Prostate gland (tissue), 2 donors: ENCODE data around the gene MLPH. TPM values are rescaled to one million over a fixed set of nuclear protein-coding genes. Genes with fewer than 3 reads are reported as not detected.
A peak's percentile ranks its signal among the peaks of the same experiment; 100 is the strongest.

ENCODE experiments used
- DNase-seq: peaks from one replicate; pipeline ENCODE4 v3.0.0-alpha.2; 2019; ENCODE audit warnings: low spot score
- H3K27ac ChIP-seq, 2 donors: fragments of 200-600 bp; sonication (generic); 2 replicates each; pipeline ENCODE4 v1.5.1; 2017 to 2019
- H3K27me3 ChIP-seq: fragments of 200-600 bp; sonication (generic); replicated peaks from 2 replicates; pipeline ENCODE4 v1.5.1; 2019; ENCODE audit not compliant: insufficient read depth
- H3K36me3 ChIP-seq, 2 donors: fragments of 200-600 bp; sonication (generic); 1 replicate in 1 of 2; 2 replicates in 1 of 2; pipeline versions ENCODE4 v1.5.1 to v1.8.1; 2017 to 2019
- H3K4me1 ChIP-seq: fragments of 200-600 bp; sonication (generic); replicated peaks from 2 replicates; pipeline ENCODE4 v1.5.1; 2019
- H3K4me3 ChIP-seq, 2 donors: fragments of 200-600 bp; sonication (generic); 2 replicates each; pipeline ENCODE4 v1.5.1; 2017 to 2019
- H3K9me3 ChIP-seq: fragments of 200-600 bp; sonication (generic); 2 replicates; pipeline ENCODE4 v1.5.1; 2017
- POLR2A ChIP-seq: fragments of 450-650 bp; IDR thresholded peaks from one replicate; pipeline ENCODE4 v1.6.1; 2016; ENCODE audit warnings: antibody characterized with exemption, mild to moderate bottlenecking
- POLR2AphosphoS5 ChIP-seq: sonication (generic); formaldehyde crosslinking; IDR thresholded peaks from one replicate; pipeline ENCODE4 v1.6.1; 2017; ENCODE audit warnings: antibody characterized with exemption
- WGBS: methylation state at CpG from one replicate; pipeline ENCODE4 v1.1.5; 2018; 5-methylcytosine and 5-hydroxymethylcytosine counted together
- intact Hi-C: fragments of 100-400 bp; cut with DNase I; formaldehyde crosslinking; loops from one replicate; pipeline ENCODE4 v1.14.2; 2022
- total RNA-seq, 2 donors: library from RNA; depleted of rRNA; stranded (reverse); fragments of >200 nt; gene quantifications; one replicate each; pipeline ENCODE4 v1.1.0, GENCODE V29; 2016
- TF ChIP-seq, protein P1 (sequence below), 4 experiments: fragments of 200-600 bp in 2 of 4; fragments of 450-650 bp in 2 of 4; sonication (generic) in 2 of 4; IDR thresholded peaks; 1 replicate in 3 of 4; 2 replicates in 1 of 4; pipeline ENCODE4 v1.5.1; 2016 to 2019; ENCODE audit warnings: antibody characterized with exemption in 4 of 4, mild to moderate bottlenecking in 2 of 4, moderate library complexity in 2 of 4

Gene MLPH
- total RNA-seq, 2 donors from 2014 or later = 371 to 393 TPM

- H3K27me3 ChIP-seq = no peaks in the 10 kb centered on the region
- TF ChIP-seq POLR2A (no peak), POLR2AphosphoS5 (no peak)
- TF ChIP-seq, protein P1, sequence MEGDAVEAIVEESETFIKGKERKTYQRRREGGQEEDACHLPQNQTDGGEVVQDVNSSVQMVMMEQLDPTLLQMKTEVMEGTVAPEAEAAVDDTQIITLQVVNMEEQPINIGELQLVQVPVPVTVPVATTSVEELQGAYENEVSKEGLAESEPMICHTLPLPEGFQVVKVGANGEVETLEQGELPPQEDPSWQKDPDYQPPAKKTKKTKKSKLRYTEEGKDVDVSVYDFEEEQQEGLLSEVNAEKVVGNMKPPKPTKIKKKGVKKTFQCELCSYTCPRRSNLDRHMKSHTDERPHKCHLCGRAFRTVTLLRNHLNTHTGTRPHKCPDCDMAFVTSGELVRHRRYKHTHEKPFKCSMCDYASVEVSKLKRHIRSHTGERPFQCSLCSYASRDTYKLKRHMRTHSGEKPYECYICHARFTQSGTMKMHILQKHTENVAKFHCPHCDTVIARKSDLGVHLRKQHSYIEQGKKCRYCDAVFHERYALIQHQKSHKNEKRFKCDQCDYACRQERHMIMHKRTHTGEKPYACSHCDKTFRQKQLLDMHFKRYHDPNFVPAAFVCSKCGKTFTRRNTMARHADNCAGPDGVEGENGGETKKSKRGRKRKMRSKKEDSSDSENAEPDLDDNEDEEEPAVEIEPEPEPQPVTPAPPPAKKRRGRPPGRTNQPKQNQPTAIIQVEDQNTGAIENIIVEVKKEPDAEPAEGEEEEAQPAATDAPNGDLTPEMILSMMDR (IDR thresholded peaks at IDR 0.05) = no peak
- intact Hi-C loops = no loop called here
- no peak for DNase-seq
- no peak overlapping the region for H3K27ac ChIP-seq
- no peaks in the 10 kb centered on the region for H3K9me3 ChIP-seq
- H3K36me3 ChIP-seq = no peaks in the 10 kb centered on the region
- peaks cover 3% of the 10 kb centered on the region for H3K4me1 ChIP-seq
- WGBS = 93% methylated on average over 7 of the region's 7 CpGs
- no peak overlapping the region for H3K4me3 ChIP-seq
Observed at GRCh38 chr2:237448171-237448570, 38.9 kb upstream of the MLPH start.

DNA sequence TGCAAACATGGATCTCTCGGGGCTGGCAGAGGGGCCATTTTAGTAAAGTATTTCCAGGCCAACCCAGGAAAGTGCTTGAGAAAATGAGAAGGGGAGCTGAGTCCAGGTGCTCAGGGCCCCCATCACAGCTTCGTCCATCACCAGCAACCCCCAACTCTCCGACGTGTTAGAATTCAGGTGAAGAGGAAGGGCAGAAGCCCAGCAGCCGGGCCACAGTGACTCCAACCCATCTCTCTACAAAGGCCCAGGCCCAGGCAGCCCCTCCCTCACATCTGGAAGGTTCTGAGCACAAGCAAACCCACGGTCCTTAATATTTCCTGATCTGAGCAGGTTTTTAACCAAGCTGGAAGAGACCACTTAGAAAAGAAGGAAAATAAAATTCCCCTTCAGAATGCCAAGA, 38.4 kb upstream of the MLPH start:
- intact Hi-C loops = no loop called here
- no peaks in the 10 kb centered on the region for H3K27me3 ChIP-seq
- no peak overlapping the region for H3K4me3 ChIP-seq
- TF ChIP-seq POLR2AphosphoS5 (no peak), POLR2A (no peak)
- TF ChIP-seq, protein P1 (IDR thresholded peaks at IDR 0.05) = no peak
- no peaks in the 10 kb centered on the region for H3K36me3 ChIP-seq
- WGBS = 79% methylated on average over 6 of the region's 6 CpGs
- H3K27ac ChIP-seq = peak overlapping the region; percentile 56 to 76
- H3K9me3 ChIP-seq = no peaks in the 10 kb centered on the region
- H3K4me1 ChIP-seq = peaks cover 3% of the 10 kb centered on the region
- DNase-seq = no peak

DNA sequence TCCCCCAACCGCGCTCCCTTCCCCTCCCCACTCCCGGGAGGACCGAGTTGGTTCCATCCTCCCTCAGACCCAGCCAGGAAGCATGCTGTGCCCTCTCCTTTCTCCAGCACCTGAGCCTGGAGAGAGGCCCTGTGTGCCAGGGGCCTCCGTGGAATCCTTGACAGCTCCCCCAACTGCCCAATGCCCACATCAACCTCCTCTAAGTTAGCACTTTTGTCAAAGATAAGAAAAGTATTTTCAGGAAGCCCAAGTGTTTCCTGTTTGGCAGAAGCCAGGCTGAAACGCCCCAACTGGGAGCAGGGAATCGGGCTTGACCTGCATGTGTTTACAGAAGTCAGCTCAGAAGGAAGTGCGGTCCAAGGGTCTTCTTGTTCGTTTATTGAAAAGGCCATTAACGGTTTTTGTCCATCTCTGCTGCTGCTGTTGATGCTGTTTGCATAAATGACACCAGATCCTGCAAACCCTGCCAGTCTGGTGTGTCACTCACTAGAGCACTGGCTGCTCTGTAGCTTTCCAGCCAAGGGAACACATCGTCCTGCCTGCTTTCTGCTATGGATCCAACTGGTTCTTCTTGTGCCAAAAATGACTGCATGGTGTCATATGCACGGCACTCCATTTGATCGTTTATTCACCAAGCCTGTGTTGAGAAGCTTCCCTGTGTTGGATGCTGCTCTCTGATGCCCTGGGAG, 37.7 kb upstream of the MLPH start:
- TF ChIP-seq POLR2A = no peak
- TF ChIP-seq POLR2AphosphoS5 = peak; percentile 87
- TF ChIP-seq, protein P1 (IDR thresholded peaks at IDR 0.05) = no peak
- peak overlapping the region; percentile 64 to 76 for H3K27ac ChIP-seq
- intact Hi-C loops = no loop called here
- 17% methylated on average over 13 of the region's 13 CpGs for WGBS
- DNase-seq = peak; percentile 55
- H3K36me3 ChIP-seq = no peaks in the 10 kb centered on the region
- no peak overlapping the region for H3K4me3 ChIP-seq
- no peaks in the 10 kb centered on the region for H3K27me3 ChIP-seq
- H3K9me3 ChIP-seq = no peaks in the 10 kb centered on the region
- H3K4me1 ChIP-seq = peaks cover 3% of the 10 kb centered on the region

- TF ChIP-seq POLR2AphosphoS5 (no peak), POLR2A (no peak)
- TF ChIP-seq, protein P1 (IDR thresholded peaks at IDR 0.05) = no peak
- H3K36me3 ChIP-seq = no peaks in the 10 kb centered on the region
- intact Hi-C loops = loop anchor here (5.0 kb wide), 1 partner anchor 33 kb away; no protein-coding TSS in a partner anchor
Observed at GRCh38 chr2:237450108-237450507, 36.9 kb upstream of the MLPH start.

DNA sequence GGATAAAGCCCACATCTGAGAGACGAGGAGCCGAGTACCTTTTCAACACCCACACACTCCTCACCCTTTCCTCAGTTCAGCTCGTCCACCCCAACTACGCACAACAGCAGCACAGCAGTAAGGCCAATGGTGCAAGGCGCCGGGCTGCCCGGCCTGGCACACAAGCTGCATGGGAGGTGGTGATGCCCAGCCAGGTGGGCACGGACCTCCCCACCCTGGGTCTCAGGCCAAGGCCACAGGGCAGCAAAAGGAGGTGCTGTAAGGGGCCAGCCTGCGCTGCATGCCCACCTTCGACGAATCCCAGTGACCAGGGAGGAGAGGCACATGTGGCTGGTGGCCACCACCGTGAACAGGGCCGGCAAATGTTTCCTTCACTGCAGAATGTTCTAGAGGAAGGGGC, 36.5 kb upstream of the MLPH start:
- TF ChIP-seq POLR2A = no peak
- TF ChIP-seq, protein P1 (IDR thresholded peaks at IDR 0.05) = no peak
- no peak for TF ChIP-seq POLR2AphosphoS5
- no peak for DNase-seq
- WGBS = 87% methylated on average over 13 of the region's 13 CpGs
- H3K27ac ChIP-seq = peak overlapping the region in 1 of 2 donors; percentile 10
- peaks cover 3% of the 10 kb centered on the region for H3K4me1 ChIP-seq
- H3K9me3 ChIP-seq = no peaks in the 10 kb centered on the region
- no peaks in the 10 kb centered on the region for H3K36me3 ChIP-seq
- H3K27me3 ChIP-seq = no peaks in the 10 kb centered on the region
- intact Hi-C loops = loop anchor here (5.0 kb wide), 1 partner anchor 33 kb away; no protein-coding TSS in a partner anchor
- no peak overlapping the region for H3K4me3 ChIP-seq

More at GRCh38 chr2:237450108-237450507, 36.9 kb upstream of the MLPH start:
- WGBS = 95% methylated on average over 6 of the region's 6 CpGs
- Histone ChIP-seq H3K27me3 (no peaks in the 10 kb centered on the region), H3K4me3 (no peak overlapping the region), H3K4me1 (peaks cover 3% of the 10 kb centered on the region), H3K27ac (peak overlapping the region; percentile 64 to 76), H3K9me3 (no peaks in the 10 kb centered on the region)
- DNase-seq = no peak
